K562 (cell line): ENCODE data around the gene CLIP4. TPM values are rescaled to one million over a fixed set of nuclear protein-coding genes. Genes with fewer than 3 reads are reported as not detected.

Experiments
- ATAC-seq: fragments of 200-7000 bp; cut with Tn5 transposase; 3 replicates; pipeline ENCODE4 v1.9.1; 2020; ENCODE audit warnings: moderate library complexity
- BruUV-seq: library from RNA; stranded (reverse); fragments of 400-500 nt; replicated peaks from 2 replicates; lab custom pipeline; 2021; lab: Mats Ljungman, UMichigan
- CTCF ChIA-PET: fragments of 300-600 bp; formaldehyde crosslinking; extraction: SDS; loops from one replicate; lab custom pipeline; 2021; ENCODE audit warnings: low intra/inter-chr PET ratio; lab: Yijun Ruan, JAX
- POLR2A ChIA-PET: fragments of 300-600, 350-650 bp; sonication (Branson Sonifier 250); formaldehyde crosslinking; extraction: SDS; loops from one replicate; lab custom pipeline; 2021; ENCODE audit warnings: antibody characterized with exemption, inconsistent platforms; lab: Yijun Ruan, JAX
- DNase-seq, 4 experiments: peaks; one replicate each; pipeline versions ENCODE4 v3.0.0 to v3.0.0-alpha.2; 2011 to 2018; ENCODE audit warnings: low spot score in 3 of 4, mixed read lengths in 3 of 4; ENCODE audit errors: extremely low read depth in 1 of 4
- FAIRE-seq: peaks from 2 replicates; lab custom pipeline; 2011; peaks lifted over from hg19 to GRCh38; lab: Jason Lieb, UNC
- H2AFZ ChIP-seq: 2 replicates; pipeline ENCODE4 v1.6.0; 2011; ENCODE audit warnings: low read depth, low read length, control low read depth, inconsistent platforms
- H3K27ac ChIP-seq: fragments of 200-600 bp; 3 replicates; pipeline ENCODE4 v1.8.0; 2011; ENCODE audit warnings: low read depth, mild to moderate bottlenecking, control low read depth, inconsistent platforms, low read length, moderate library complexity, mixed read lengths; ENCODE audit errors: extremely low read depth
- H3K27me3 ChIP-seq, 2 experiments: fragments of 300-600 bp in 1 of 2; 2 replicates in 1 of 2; 3 replicates in 1 of 2; pipeline versions ENCODE4 v1.6.0 to v1.8.0; 2011; ENCODE audit warnings: inconsistent platforms in 2 of 2, low read length in 2 of 2, mild to moderate bottlenecking in 1 of 2, mixed read lengths in 1 of 2, moderate library complexity in 1 of 2; ENCODE audit not compliant: control insufficient read depth in 2 of 2, insufficient read depth in 2 of 2
- H3K36me3 ChIP-seq: fragments of 300-600 bp; 3 replicates; pipeline ENCODE4 v1.8.0; 2011; ENCODE audit warnings: mild to moderate bottlenecking, low read length, inconsistent platforms; ENCODE audit not compliant: control insufficient read depth, insufficient read depth
- H3K4me1 ChIP-seq, 2 experiments: fragments of 200-600 bp in 1 of 2; replicated peaks in 1 of 2; 2 replicates in 1 of 2; 3 replicates in 1 of 2; pipeline versions ENCODE4 v1.5.1 to v1.8.0; 2011; ENCODE audit warnings: inconsistent platforms in 2 of 2, low read length in 2 of 2, mild to moderate bottlenecking in 1 of 2, mixed read lengths in 1 of 2, moderate library complexity in 1 of 2; ENCODE audit not compliant: control insufficient read depth in 2 of 2, insufficient read depth in 2 of 2
- H3K4me2 ChIP-seq: 2 replicates; pipeline ENCODE4 v1.6.1; 2011; ENCODE audit warnings: low read length, control low read depth, inconsistent platforms, mixed read lengths; ENCODE audit not compliant: insufficient read depth
- H3K4me3 ChIP-seq: fragments of 200-600 bp; sonication (generic), shearing (Covaris generic); 2 replicates; pipeline ENCODE4 v1.5.1; 2016; ENCODE audit warnings: control low read depth, inconsistent platforms
- H3K79me2 ChIP-seq: fragments of 200-600 bp; 3 replicates; pipeline ENCODE4 v1.8.0; 2011; ENCODE audit warnings: low read length, inconsistent platforms; ENCODE audit not compliant: control insufficient read depth, insufficient read depth
- H3K9ac ChIP-seq, 2 experiments: 2 replicates each; pipeline versions ENCODE4 v1.6.0 to v1.6.1; 2011; ENCODE audit warnings: low read depth in 2 of 2, low read length in 2 of 2, control low read depth in 1 of 2, inconsistent platforms in 1 of 2, mild to moderate bottlenecking in 1 of 2, mixed read lengths in 1 of 2; ENCODE audit not compliant: insufficient read depth in 1 of 2
- H3K9me1 ChIP-seq: one replicate; pipeline ENCODE4 v1.6.0; 2011; ENCODE audit warnings: inconsistent platforms, mild to moderate bottlenecking, low read length, moderate library complexity; ENCODE audit not compliant: control insufficient read depth, insufficient read depth
- H3K9me3 ChIP-seq: replicated peaks from 2 replicates; pipeline ENCODE4 v1.5.1; 2011; ENCODE audit warnings: low read depth, low read length, inconsistent platforms; ENCODE audit not compliant: control insufficient read depth, insufficient read depth
- H4K20me1 ChIP-seq: replicated peaks from 2 replicates; pipeline ENCODE4 v1.6.1; 2011; ENCODE audit warnings: low read length, inconsistent platforms, mixed read lengths; ENCODE audit not compliant: control insufficient read depth, insufficient read depth
- BMI1 ChIP-seq: fragments of 150-350 bp; IDR thresholded peaks from 2 replicates; pipeline ENCODE4 v1.6.1; 2014; ENCODE audit warnings: low read length
- BRD9 ChIP-seq: fragments of 450-650 bp; IDR thresholded peaks from 2 replicates; pipeline ENCODE4 v1.6.1; 2018; ENCODE audit warnings: low read depth; ENCODE audit not compliant: partially characterized antibody
- CREB1 ChIP-seq, 2 experiments: sonication (generic) in 1 of 2; formaldehyde crosslinking in 1 of 2; IDR thresholded peaks; 2 replicates each; pipeline versions ENCODE4 v1.6.1 to v1.8.0; 2012 to 2022; ENCODE audit warnings: inconsistent platforms in 1 of 2, mild to moderate bottlenecking in 1 of 2, missing genetic modification reagents in 1 of 2, moderate library complexity in 1 of 2
- EP400 ChIP-seq: fragments of 450-650 bp; IDR thresholded peaks from 2 replicates; pipeline ENCODE4 v1.6.1; 2017; ENCODE audit warnings: antibody characterized with exemption, mild to moderate bottlenecking, moderate library complexity
- EWSR1 ChIP-seq: fragments of 450-650 bp; IDR thresholded peaks from 2 replicates; pipeline ENCODE4 v1.6.1; 2018; ENCODE audit warnings: borderline replicate concordance, mild to moderate bottlenecking, low read depth, moderate library complexity; ENCODE audit not compliant: partially characterized antibody
- EZH2 ChIP-seq: IDR thresholded peaks from 2 replicates; pipeline ENCODE4 v1.6.1; 2012; ENCODE audit warnings: low read depth, mild to moderate bottlenecking, inconsistent platforms, low read length, borderline replicate concordance
- FOXK1 ChIP-seq: sonication (generic); formaldehyde crosslinking; IDR thresholded peaks from 2 replicates; pipeline ENCODE4 v1.8.0; 2022; ENCODE audit warnings: missing genetic modification reagents, mild to moderate bottlenecking, borderline replicate concordance
- MTA2 ChIP-seq: fragments of 450-650 bp; IDR thresholded peaks from 2 replicates; pipeline ENCODE4 v1.6.1; 2016; ENCODE audit warnings: low read depth
- SMARCA5 ChIP-seq: fragments of 450-650 bp; IDR thresholded peaks from 2 replicates; pipeline ENCODE4 v1.6.1; 2016
- SRSF3 ChIP-seq: fragments of 200-400 bp; formaldehyde crosslinking; IDR thresholded peaks from 2 replicates; pipeline ENCODE4 v1.6.1; 2016; ENCODE audit warnings: mild to moderate bottlenecking, low read length, moderate library complexity; ENCODE audit not compliant: insufficient read depth
- USF1 ChIP-seq: sonication (generic); formaldehyde crosslinking; IDR thresholded peaks from 2 replicates; pipeline ENCODE4 v1.9.0; 2022; ENCODE audit warnings: mild to moderate bottlenecking, missing genetic modification reagents
- ZNF280B ChIP-seq: fragments of 250-450 bp; sonication (Bioruptor Pico); IDR thresholded peaks from 2 replicates; pipeline ENCODE4 v1.5.1; 2021; ENCODE audit warnings: mild to moderate bottlenecking
- ZNF282 ChIP-seq: sonication (generic); formaldehyde crosslinking; IDR thresholded peaks from 2 replicates; pipeline ENCODE4 v1.8.1; 2023; ENCODE audit warnings: missing genetic modification reagents
- ZNF311 ChIP-seq: fragments of 250-450 bp; sonication (Bioruptor Pico); IDR thresholded peaks from 2 replicates; pipeline ENCODE4 v1.4.0; 2020; ENCODE audit warnings: mild to moderate bottlenecking, moderate library complexity
- WGBS: fragments of 100-300 bp; shearing (Covaris generic); methylation state at CpG from one replicate; pipeline ENCODE4 v1.1.6; 2016; ENCODE audit warnings: low coverage, mixed read lengths; ENCODE audit not compliant: insufficient coverage; ENCODE audit errors: missing lambda C conversion rate; 5-methylcytosine and 5-hydroxymethylcytosine counted together
- in situ Hi-C: fragments of 300-500 bp; cut with MboI; formaldehyde crosslinking; loops from 4 replicates; pipeline ENCODE4 v1.15.0; 2018; ENCODE audit warnings: inconsistent platforms, mixed read lengths
- intact Hi-C: fragments of 100-400 bp; cut with micrococcal nuclease; formaldehyde crosslinking; loops from 2 replicates; pipeline ENCODE4 v1.14.2; 2022
- polyA plus RNA-seq, 8 experiments: library from polyadenylated mRNA; depleted of rRNA in 4 of 8; stranded (reverse) in 5 of 8; unstranded in 3 of 8; fragments of >200 nt; fragmentation: Nextera tagmentation in 2 of 8; fragmentation: Illumina TruSeq in 1 of 8; extraction: Ambion mirVana in 2 of 8; extraction: Trizol in 1 of 8; gene quantifications; 2 replicates each; pipeline versions ENCODE4 v1.2.1 to v1.2.3, GENCODE V29; 2011 to 2014; ENCODE audit warnings: inconsistent platforms in 1 of 8, missing spikeins in 1 of 8
- total RNA-seq, 7 experiments: library from RNA; depleted of rRNA in 6 of 7; stranded (reverse); fragments of >200 nt in 6 of 7; fragmentation: Illumina TruSeq in 2 of 7; extraction: Trizol in 2 of 7; gene quantifications; 2 replicates each; pipeline versions ENCODE4 v1.2.1 to v1.2.3, GENCODE V29; 2011 to 2021; ENCODE audit warnings: low replicate concordance in 1 of 7

The CLIP4 gene
- total and polyA plus RNA-seq, 9 of the 15 experiments (the other 6 are each of a cell fraction or from before 2014, with no cell fraction given) = 0.03 to 0.38 (median 0.13) TPM; not detected in 5

- Histone ChIP-seq H3K9ac (no peak overlapping the region), H3K4me1 (no peaks in the 10 kb centered on the region), H3K27me3 (peaks cover 8 to 26% of the 10 kb centered on the region in 2 experiments; a peak in 2 of 5 replicates), H3K4me2 (no peak overlapping the region), H3K27ac (no peak overlapping the region), H3K36me3 (no peaks in the 10 kb centered on the region), H2AFZ (no peak overlapping the region), H4K20me1 (no peaks in the 10 kb centered on the region), H3K9me3 (no peaks in the 10 kb centered on the region), H3K4me3 (no peak overlapping the region), H3K79me2 (no peaks in the 10 kb centered on the region)
- no TSS peak for BruUV-seq
- FAIRE-seq (no peak), DNase-seq (no peak), ATAC-seq (no peak)
- CTCF ChIA-PET = no interaction called here
- POLR2A ChIA-PET = no interaction called here
- in situ Hi-C loops = no loop called here
- under 1% methylated on average over 8 of the region's 8 CpGs for WGBS
- intact Hi-C loops = no loop called here
- TF ChIP-seq BRD9 (no peak), SRSF3 (no peak), USF1 (no peak), CREB1 (IDR thresholded peaks at IDR 0.05) (no peak), CREB1 (CRISPR knock-in tag; IDR thresholded peaks at IDR 0.05) (no peak), MTA2 (no peak), SMARCA5 (no peak), EZH2 (no peak), FOXK1 (CRISPR knock-in tag) (no peak), ZNF311 (CRISPR knock-in tag) (no peak), ZNF280B (CRISPR knock-in tag) (no peak), ZNF282 (no peak), EWSR1 (no peak), BMI1 (no peak), EP400 (no peak)
- TF ChIP-seq, all 486 proteins: peak for 0
- no peaks in the 10 kb centered on the region for H3K9me1 ChIP-seq
These were observed 18.2 kb upstream of the CLIP4 start for GRCh38 chr2:29096969-29097368.
